Measurements from ENCODE around the gene SGSH.

The SGSH gene

DNA sequence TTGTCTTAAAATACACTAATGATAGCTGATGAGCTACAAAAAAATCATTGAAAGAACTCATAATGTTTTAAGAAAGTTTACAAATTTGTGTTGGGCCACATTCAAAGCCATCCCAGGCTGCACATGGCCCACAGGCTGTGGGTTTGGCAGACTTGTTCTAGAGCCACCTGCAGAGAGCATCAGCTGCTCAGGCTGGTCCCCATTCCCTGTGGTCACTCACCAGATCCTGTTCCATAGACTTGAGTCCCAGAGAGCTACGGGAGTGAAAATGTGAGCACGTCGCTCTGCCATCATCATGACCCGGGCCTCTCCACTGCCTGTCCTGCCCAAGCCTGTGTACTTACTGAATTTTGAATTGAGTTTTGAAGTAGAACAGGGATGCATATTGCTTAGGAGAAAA lies 7.0 kb upstream of the SGSH start:
- DNase-seq (ENCODE audit: low spot score): no peak

DNA sequence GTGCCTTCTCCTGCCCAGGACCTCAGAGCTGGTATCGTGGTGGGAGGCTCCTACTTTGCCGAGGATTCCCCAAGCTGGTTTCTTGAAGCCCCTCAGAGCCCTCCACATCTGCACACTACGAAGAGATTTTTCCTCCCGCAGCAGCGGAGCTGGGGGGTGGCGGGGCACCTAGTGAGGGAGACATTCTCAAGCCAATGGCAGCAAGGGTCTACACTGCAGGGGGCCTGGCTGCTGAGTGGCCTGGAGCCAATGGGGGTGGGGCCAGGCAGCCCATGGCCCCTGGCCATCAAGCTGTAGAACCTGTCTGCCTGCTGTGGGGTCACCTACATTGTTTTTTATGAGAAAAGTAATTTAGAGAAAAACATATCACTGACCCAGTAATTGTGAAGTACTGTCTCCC lies 5.1 kb upstream of the SGSH start:
- DNase-seq (ENCODE audit: low spot score): no peak

DNA sequence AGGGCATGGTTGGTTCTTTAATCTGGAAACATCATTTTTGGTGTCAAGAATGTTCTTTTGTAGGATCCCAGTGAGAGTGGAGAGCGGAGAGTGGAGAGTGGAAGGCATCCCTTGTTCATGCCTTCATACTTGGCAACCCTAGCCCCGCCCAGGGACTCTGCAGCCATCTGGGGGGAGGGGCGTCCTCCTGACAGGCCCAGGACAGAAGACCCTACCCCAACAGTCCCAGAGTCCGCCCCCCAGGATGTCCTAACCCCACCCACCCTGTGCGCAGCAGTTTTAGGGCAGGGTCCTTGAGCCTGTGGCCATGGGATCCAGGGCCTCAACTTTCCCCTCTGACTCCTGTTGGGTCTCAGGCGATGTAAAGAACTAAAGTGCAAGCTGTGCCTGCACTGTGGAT lies 4.5 kb upstream of the SGSH start:
- no peak for DNase-seq (ENCODE audit: low spot score)

DNA sequence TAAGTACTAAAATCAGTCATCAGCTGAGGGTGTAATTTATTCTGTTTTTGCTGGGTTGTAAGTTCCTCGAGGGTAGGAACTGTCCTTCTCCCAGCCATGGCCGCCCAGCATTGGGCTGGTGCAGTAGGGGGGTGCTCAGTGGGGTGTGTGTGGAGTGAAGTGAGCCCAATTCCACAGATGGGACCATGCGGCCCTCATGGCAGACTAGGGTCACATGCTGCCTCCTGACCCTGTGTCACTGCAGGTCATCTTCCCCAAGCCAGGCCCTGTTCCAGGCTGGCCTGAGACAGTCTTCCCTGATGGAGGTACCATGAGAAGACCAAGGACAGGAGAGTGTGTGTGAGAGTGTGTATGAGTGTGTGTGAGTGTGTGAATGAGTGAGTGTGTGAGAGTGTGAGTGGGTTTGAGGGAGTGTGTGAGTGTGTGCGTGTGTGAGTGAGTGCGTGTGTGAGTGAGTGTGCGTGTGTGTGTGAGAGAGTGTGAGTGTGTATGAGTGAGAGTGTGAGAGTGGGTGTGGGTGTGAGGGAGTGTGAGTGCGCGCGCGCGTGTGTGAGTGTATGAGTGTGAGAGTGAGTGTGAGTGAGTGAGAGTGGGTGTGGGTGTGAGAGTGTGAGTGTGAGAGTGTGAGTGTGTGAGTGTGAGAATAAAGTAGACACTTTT lies 3.8 kb upstream of the SGSH start:
- no peak for DNase-seq (ENCODE audit: low spot score)

DNA sequence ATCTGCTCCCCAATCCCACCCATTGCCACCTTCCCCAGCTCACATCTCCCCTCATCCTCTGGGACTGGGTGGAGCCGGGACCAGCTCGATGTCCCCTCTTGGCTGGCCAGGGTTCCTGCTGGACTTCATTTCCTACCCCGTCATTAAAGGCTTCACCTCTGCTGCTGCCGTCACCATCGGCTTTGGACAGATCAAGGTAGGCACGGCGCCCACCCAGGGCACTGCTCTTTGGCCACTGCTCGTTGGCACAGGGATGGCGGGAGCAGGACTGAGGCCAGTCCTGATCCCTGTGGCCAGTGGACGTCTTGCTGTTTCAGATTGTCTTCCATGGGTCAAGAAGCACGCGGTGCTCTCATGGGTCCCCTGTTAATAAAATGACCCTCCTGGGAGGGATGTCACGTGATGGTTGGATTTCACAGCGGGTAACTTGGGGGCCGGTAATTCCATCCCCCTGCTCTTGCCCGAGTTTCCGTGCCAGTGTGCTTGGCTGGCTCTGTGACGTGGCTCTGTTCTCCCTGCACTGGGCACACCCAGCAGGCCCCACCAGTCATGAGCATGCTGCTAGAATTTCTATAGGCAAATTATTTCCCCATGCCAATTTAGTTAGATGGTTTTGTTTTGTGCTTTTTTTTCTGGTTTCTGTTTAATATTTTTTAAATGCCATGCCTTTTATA lies 3.1 kb upstream of the SGSH start:
- no peak for DNase-seq (ENCODE audit: low spot score)

DNA sequence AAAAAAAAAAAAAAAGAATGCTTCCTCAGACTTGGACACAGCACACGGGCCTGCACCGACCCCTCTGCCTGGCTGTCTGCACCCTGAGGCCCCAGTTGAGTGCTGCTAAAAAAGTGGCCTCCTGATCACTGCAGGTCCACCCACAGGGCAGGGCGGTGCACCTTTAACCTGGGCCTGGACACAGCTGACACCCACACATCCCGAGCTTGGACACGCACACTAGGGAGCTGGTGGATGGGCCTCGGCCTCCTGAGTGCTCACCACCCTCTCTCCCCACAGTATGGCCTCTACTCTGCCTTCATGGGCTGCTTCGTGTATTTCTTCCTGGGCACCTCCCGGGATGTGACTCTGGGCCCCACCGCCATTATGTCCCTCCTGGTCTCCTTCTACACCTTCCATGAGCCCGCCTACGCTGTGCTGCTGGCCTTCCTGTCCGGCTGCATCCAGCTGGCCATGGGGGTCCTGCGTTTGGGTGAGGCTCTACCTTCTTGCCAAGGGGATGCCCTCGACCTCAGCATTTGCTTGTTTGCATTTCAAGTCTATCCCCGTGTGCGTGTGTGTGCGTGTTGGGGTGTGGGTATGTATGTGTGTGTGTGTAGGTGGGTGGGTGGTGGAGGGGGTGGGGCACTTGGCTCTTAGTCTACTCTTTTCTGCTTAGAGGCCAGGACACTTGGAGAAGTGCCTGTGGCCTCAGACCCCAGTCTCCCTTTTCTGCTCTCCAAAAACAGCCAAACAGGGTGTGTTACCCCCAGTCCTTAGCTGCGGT lies 2.4 kb upstream of the SGSH start:
- no peak for DNase-seq (ENCODE audit: low spot score)

DNA sequence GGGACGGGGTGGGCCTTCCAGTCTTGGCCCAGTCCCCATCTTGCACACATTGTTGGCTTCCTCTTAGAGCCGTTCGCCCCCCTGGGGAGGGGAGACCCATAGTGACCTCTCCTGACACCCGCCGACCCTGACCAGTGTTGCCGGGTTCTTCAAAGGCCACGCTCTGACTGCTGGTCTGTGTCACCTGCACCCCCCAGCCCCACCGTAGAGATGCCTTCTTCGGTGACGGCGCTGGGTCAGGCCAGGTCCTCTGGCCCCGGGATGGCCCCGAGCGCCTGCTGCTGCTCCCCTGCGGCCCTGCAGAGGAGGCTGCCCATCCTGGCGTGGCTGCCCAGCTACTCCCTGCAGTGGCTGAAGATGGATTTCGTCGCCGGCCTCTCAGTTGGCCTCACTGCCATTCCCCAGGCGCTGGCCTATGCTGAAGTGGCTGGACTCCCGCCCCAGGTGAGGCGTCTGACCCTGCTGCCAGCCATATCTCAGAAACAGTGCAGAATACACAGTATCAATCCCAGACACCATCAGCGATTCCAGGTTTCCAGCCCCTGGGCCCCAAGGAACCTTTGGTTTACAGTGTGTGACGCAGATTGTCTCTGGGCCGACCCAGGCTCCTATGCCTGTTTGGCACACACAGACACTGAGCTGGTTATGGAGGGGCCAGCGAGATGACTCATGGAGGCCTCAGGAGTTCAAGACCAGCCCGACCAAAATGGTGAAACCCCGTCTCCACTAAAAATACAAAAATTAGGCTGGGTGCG lies 1.4 kb upstream of the SGSH start:
- no peak for DNase-seq (ENCODE audit: low spot score)

DNA sequence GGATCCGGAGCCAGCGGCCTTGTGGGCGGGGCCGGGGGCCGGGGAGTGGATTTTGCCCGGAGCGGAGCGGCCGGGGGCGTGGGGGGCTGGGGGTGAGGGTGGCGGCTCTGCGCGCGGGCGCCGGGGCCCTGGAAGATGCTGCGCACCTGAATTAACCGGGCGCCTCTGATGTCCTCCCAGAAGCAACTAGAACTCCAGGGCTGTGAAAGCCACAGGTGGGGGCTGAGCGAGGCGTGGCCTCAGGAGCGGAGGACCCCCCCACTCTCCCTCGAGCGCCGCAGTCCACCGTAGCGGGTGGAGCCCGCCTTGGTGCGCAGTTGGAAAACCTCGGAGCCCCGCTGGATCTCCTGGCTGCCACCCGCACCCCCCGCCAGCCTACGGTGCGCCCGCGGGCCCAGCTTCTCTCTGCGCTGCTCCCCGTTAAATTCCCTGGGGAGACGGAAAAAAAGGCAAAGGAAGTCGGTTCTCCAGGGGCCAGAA lies 643 bp upstream of the SGSH start:
- peak; percentile 12 for DNase-seq (ENCODE audit: low spot score)

DNA sequence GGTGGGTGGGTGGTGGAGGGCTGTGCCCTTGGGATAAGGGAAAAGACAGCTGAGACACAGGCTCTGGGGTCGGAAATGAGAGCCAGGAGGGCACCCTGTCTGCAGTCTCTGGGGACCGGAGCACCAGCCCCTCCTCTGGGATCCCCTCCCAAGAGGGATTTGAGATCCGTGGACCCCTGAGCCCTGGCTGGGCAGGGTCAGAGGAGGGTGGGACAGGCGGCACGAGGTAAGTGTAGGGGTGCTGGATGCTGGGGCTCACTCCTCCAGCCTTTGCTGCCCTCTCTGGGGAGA lies 425 bp downstream of the SGSH start:
- peak; percentile 11 for DNase-seq (ENCODE audit: low spot score)

DNA sequence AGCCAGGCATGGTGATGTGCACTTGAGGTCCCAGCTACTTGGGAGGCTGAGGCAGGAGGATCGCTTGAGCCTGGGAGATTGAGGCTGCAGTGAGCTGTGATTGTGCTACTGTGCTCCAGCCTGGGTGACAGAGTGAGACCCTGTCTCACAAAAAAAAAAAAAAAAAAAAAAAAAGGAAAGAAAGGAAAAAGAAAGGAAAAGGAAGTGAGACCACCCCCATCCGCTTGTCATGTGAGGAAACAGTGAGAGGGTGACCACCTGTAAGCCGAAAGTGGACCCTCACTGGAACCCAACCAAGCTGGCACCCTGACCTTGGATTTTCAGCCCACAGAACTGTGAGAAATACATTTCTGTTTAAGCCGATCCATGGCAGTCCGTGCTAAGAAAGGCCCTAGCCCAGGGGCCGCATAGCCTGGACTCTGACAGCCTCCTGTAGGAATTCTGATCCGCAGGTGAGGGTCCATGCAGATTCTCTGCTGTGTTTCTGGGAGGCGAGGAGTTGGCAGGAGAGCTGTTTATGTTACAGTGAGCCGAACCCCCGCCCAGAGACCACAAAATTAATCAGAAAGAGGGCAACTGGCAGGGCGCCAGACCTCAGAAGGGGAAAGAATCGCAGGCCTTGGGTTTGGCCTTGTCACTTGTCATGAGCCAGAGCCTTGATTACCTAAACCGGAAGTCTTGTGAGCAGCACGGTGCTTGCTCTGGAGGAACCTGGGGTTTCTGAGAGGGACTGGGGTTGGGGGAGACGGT lies 945 bp downstream of the SGSH start:
- peak; percentile 61 for DNase-seq (ENCODE audit: low spot score)

DNA sequence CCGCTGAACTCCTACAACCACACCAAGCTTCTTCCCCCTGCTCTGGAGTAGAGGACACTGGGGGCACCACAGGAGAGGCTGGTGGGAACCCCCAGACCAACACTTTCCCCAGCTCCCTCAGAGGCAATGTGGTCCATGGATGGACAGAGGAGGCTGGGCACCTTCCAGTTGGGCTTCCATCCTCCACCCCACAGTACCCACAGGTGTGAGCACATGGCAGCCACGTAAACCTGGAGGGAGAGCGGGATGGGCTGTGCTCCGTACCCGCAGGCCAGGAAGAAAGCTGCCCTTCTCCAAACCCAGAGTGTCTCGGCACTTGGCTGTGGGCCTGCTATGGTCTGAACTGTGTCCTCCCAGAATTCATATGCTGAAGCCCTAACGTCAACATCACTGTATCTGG lies 1.7 kb downstream of the SGSH start:
- no peak for DNase-seq (ENCODE audit: low spot score)

DNA sequence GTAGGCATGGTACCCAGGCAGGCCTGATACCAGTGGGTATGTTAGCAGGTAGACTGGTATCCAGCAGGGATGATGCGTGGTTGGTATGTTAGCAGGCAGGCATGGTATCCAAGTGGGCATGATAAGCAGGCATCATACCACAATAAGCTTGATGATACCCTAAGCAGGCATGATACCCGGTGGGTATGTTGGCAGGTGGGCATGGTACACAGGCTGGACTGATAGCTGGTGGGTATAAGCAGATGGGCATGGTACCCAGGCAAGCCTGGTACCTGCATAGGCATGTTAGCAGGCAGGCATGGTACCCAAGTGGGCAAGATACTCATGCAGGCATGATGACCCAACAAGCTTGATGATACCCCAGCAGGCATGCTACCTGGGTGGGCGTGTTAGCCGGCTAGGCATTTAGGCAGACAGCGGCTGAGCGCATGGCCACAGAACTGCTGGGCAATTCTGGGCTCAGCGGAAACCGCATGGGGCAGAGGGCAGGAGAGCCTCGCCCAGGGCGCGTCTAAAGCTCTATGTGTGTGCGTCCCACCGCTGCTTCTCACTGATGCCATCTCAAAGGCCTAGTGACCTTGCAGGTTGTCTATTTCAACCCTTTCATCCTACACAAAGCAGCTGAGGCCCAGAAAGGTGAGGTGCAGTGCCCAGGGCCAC lies 2.3 kb downstream of the SGSH start:
- no peak for DNase-seq (ENCODE audit: low spot score)

DNA sequence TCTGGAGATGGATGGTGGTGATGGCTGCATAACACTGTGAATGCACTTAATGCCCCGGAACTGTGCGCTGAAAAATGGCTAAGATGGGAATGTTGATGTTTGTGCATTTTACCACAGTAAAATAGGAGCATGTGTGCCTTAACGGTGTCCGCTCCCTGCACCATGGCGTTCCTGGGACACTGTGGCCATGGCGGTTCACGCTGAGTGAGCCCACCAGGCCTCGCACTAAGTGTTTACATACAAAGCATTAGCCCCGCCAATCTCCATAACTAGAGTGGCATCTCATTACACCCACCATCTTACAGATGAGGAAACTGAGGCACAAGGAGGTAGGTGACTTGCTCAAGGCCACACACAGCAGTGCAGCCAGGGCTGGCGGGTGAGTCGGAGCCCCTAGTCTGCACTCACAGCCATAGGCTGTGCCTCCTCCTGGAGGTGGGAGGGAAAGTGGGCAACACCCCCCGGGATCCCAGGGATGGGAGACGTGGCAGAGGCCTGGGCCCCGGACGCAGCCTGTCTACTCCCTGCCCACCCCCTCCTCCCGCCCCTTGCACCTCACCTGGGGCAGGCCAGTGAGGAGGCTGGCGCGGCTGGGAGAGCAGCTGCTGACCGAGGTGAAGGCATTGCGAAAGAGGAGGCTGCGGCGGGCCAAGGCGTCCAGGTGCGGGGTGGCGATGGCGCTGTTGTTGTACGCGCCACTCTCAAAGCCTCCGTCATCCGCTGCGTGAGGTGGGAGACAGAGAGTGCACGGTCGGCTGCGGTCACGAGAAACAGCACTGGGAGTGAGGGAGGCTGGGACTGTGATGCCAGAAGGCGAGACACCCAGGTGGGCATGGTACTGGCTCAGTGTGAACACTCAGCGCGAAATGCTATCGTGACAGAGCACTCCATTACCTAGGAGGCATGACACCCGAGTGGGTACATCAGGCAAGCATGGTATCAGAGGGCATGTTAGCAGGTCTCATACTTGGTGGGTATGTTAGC lies 3.4 kb downstream of the SGSH start:
- DNase-seq (ENCODE audit: low spot score): no peak

DNA sequence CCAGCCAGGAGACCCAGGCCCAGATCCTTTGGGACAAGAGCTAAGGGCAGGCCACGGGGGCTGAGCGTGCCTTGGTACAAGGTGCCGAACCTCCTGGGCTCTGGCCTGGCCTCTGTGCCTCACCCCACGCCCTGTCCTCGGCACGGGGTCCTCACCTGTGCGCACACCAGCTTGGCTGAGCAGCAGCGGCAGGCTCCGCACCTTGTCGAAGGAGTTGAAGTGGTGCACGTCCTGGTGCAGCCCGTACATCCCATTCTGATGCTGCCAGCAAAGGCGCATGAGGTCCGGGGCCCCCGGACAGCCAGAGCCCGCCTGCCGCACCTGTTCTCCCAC lies 5.3 kb downstream of the SGSH start:
- no peak for DNase-seq (ENCODE audit: low spot score)

DNA sequence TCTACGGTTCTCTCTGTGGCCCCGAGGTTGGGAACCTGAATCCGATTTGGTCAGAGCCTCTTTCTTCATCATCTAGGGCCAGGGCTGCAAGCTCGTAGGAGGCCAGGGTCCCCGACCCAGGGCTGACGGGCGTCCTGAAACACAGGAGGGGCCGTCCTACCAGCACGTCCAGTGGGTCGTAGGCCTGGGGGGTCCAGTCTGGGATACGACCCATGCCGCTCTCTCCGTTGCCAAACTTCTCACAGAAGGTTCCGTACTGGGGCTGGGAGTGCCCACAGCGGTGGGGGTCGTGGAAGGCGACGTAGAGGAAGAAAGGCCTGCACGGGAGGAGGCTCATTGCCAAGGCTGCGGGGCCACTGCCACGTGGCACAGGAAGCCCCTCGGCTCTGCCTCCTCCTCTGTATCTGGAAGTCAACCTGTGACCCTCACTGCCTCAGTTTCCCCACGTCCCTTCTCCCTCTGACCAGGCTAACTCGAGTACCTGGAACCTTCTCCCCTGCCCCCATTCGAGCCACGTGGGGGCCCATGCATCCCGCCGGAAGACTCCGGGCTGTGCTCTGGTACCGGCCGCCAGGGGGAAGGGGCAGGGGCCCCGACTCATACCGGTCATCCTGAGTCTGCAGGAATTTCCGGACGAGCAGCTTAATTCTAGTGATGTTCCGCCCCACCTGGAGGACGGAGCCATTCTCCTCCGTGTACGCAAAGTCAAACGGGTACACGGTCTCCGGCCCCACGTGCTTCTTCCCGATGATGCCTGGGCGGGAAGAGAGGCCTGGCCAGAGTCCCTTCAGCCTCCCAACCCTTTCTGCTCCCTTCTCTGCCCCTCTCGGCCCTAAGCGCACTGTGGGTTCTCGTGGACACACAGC lies 5.9 kb downstream of the SGSH start:
- DNase-seq (ENCODE audit: low spot score): no peak

DNA sequence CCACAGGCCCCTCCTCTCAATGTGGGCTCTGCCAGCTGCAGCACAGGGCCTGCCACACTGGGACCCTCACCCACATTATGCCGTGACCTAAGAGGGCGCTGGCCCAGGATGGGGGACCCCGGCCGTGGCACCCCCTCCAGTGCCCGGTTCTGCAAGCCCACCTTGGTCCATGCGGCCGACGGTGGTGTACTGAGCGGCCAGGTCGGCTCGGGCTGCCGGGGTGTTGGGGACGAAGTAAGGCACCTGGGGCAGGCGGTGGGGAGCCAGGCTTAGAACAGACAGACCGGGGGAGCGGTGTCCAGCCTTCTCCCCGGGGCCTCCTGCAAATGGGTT lies 6.5 kb downstream of the SGSH start:
- DNase-seq (ENCODE audit: low spot score): no peak

DNA sequence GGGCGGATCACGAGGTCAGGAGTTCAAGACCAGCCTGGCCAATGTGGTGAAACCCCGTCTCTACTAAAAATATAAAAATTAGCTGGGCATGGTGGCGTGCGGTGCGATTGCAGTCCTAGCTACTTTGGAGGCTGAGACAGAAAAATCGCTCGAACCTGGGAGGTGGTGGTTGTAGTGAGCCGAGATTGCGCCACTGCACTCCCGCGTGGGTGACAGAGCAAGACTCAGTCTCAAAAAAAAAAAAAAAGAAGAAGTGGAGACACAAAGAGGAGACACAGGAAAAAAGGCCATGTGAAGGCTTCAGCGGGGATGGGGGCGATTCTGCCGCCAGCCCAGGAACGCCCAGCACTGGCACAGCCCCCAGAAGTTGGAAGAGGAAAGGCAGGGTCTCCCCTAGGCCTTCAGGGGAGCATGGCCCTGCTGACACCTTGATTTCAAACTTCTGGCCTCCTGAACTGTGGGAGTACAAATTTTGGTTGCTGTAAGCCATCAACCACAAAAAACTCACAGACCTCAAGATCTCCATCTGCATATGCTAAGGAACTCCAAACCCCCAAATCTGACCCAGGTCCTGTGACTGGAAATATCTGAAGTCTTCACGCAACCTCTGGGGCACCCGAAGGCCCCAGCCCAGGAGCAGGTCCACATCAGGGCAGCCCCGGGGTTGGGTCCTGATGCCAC lies 7.0 kb downstream of the SGSH start:
- no peak for DNase-seq (ENCODE audit: low spot score)

DNA sequence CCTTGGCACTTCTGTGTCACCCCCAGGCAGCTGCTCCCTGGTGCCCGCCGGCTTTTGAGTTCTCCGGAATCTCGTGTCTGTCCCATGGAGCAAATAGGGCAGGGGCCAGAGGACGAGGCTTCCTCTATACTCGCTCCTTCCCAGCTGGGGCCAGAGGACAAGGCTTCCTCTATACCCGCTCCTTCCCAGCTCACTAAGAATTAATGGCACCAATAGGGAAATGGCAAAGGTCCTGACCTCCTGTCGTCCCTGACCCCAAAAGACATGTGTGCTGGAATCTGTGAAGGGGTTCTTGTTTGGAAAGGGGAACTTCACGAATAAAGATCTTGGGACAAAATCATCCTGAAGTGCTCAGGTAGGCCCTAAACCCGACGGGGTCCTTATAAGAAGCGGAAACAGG lies 7.6 kb downstream of the SGSH start:
- DNase-seq (ENCODE audit: low spot score): no peak

DNA sequence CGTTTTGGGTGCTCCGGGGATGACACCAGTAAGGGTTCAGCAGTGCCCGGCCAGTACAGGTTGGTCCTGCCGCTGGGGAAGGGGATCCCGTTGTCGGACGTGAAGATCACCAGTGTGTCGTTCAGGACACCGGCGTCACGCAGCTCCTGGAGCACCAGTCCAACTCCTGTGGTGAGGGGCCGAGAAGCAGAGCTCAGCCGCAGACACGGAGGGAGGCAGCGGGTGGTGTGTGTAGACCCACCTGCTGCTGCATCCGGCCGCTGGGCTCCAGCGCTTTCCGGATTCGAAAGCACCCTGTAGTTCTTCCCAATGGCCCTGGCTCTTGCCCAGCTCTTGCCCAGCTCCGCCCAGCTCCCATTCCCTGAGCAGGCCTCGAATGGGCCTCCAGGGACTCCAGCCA lies 8.0 kb downstream of the SGSH start:
- DNase-seq (ENCODE audit: low spot score): no peak
